ENCODE measurements around the gene FNDC3B. TPM values are rescaled to one million over a fixed set of nuclear protein-coding genes. Genes with fewer than 3 reads are reported as not detected.

Gene FNDC3B
- total and polyA plus RNA-seq, 2 donors (not counting 3 experiments of a cell fraction or from before 2014, with no cell fraction given) = 91.6 to 295 TPM

GRCh38 chr3:172159376-172159775 lies 120.0 kb downstream of the FNDC3B start:
- Histone ChIP-seq H4K20me1 (replicated peaks; ENCODE audit: control insufficient read depth, extremely low read depth, insufficient read depth, low read length) (peaks cover 4% of the 10 kb centered on the region), H3K27me3 (ENCODE audit: control insufficient read depth in 2 of 2, insufficient read depth in 2 of 2, low read length in 2 of 2) (no peaks in the 10 kb centered on the region), H3K4me3 (replicated peaks in 1 of 3; ENCODE audit: insufficient read depth in 1 of 3, low read depth in 1 of 3, low read length in 3 of 3) (no peak overlapping the region), H3K9me1 (replicated peaks; ENCODE audit: control insufficient read depth, extremely low read depth, insufficient read depth, low read length) (no peaks in the 10 kb centered on the region), H3K27ac (ENCODE audit: insufficient read depth, low read depth, low read length) (no peak overlapping the region), H3K36me3 (ENCODE audit: control insufficient read depth in 2 of 2, extremely low read depth in 1 of 2, insufficient read depth in 2 of 2, low read length in 2 of 2) (peaks cover 5% of the 10 kb centered on the region in 2 experiments), H3K79me2 (ENCODE audit: control insufficient read depth, insufficient read depth, low read length) (peaks cover 97% of the 10 kb centered on the region), H3K9me3 (replicated peaks; ENCODE audit: control insufficient read depth, insufficient read depth, low read length) (no peaks in the 10 kb centered on the region), H3K9ac (replicated peaks; ENCODE audit: extremely low read depth, insufficient read depth, low read length) (no peak overlapping the region), H3K4me1 (ENCODE audit: control insufficient read depth, extremely low read depth, insufficient read depth, low read length) (peaks cover 28% of the 10 kb centered on the region), H3K4me2 (ENCODE audit: insufficient read depth, low read length) (no peak overlapping the region), H2AFZ (ENCODE audit: low read depth, low read length) (no peak overlapping the region)
- DNase-seq (ENCODE audit: low read depth, low spot score) (no peak), FAIRE-seq (no peak)
- intact Hi-C loops (cut with micrococcal nuclease) (no loop called here), dilution Hi-C loops (cut with MboI; ENCODE audit: extremely low pct_ligation_motif_present, low sequenced_read_pairs) (no loop called here)
- no TSS peak for BruUV-seq (replicated peaks)
- POLR2A ChIA-PET = no interaction called here
- CTCF ChIA-PET = interaction anchor here (1.7 kb wide), 1 partner anchor 9 kb away, joined by 8 read pairs; no protein-coding TSS in a partner anchor
- no peak for TF ChIP-seq MYC (IDR thresholded peaks at IDR 0.05; ENCODE audit: low read depth, low read length)
- no peak for TF ChIP-seq MAX (IDR thresholded peaks at IDR 0.05; ENCODE audit: insufficient read depth, insufficient read length)
- TF ChIP-seq CTCF (IDR thresholded peaks at IDR 0.05; ENCODE audit: extremely low read depth in 1 of 2, insufficient read depth in 1 of 2, low read depth in 1 of 2, low read length in 2 of 2) = no peak
- TF ChIP-seq EZH2 (IDR thresholded peaks at IDR 0.05; ENCODE audit: borderline replicate concordance, low read depth, low read length, severe bottlenecking) = no peak
- no peak for TF ChIP-seq POLR2A (IDR thresholded peaks at IDR 0.05; ENCODE audit: low read depth, low read length)

GRCh38 chr3:172159962-172160538 lies 120.7 kb downstream of the FNDC3B start:
- POLR2A ChIA-PET = no interaction called here
- Histone ChIP-seq H3K4me1 (ENCODE audit: control insufficient read depth, extremely low read depth, insufficient read depth, low read length) (peaks cover 21% of the 10 kb centered on the region), H3K4me3 (replicated peaks in 1 of 3; ENCODE audit: insufficient read depth in 1 of 3, low read depth in 1 of 3, low read length in 3 of 3) (no peak overlapping the region), H3K79me2 (ENCODE audit: control insufficient read depth, insufficient read depth, low read length) (peaks cover 96% of the 10 kb centered on the region), H3K9me1 (replicated peaks; ENCODE audit: control insufficient read depth, extremely low read depth, insufficient read depth, low read length) (no peaks in the 10 kb centered on the region), H3K27ac (ENCODE audit: insufficient read depth, low read depth, low read length) (no peak overlapping the region), H3K4me2 (ENCODE audit: insufficient read depth, low read length) (no peak overlapping the region), H2AFZ (ENCODE audit: low read depth, low read length) (no peak overlapping the region), H3K9ac (replicated peaks; ENCODE audit: extremely low read depth, insufficient read depth, low read length) (no peak overlapping the region), H3K36me3 (ENCODE audit: control insufficient read depth in 2 of 2, extremely low read depth in 1 of 2, insufficient read depth in 2 of 2, low read length in 2 of 2) (peaks cover 3 to 5% of the 10 kb centered on the region in 2 experiments), H3K9me3 (replicated peaks; ENCODE audit: control insufficient read depth, insufficient read depth, low read length) (no peaks in the 10 kb centered on the region), H3K27me3 (ENCODE audit: control insufficient read depth in 2 of 2, insufficient read depth in 2 of 2, low read length in 2 of 2) (no peaks in the 10 kb centered on the region), H4K20me1 (replicated peaks; ENCODE audit: control insufficient read depth, extremely low read depth, insufficient read depth, low read length) (peaks cover 4% of the 10 kb centered on the region)
- DNase-seq (ENCODE audit: low read depth, low spot score) = no peak
- FAIRE-seq = no peak
- no TSS peak for BruUV-seq (replicated peaks)
- dilution Hi-C loops (cut with MboI; ENCODE audit: extremely low pct_ligation_motif_present, low sequenced_read_pairs) = no loop called here
- TF ChIP-seq CTCF (IDR thresholded peaks at IDR 0.05; ENCODE audit: extremely low read depth in 1 of 2, insufficient read depth in 1 of 2, low read depth in 1 of 2, low read length in 2 of 2) = no peak
- TF ChIP-seq POLR2AphosphoS5 (IDR thresholded peaks at IDR 0.05; ENCODE audit: insufficient read depth, low read depth, low read length) = no peak
- TF ChIP-seq GATA2 (IDR thresholded peaks at IDR 0.05; ENCODE audit: insufficient read depth, insufficient read length, low read depth, low read length) = no peak
- no peak for TF ChIP-seq JUN (IDR thresholded peaks at IDR 0.05; ENCODE audit: borderline replicate concordance, insufficient read depth, insufficient read length, low read depth)
- TF ChIP-seq EZH2 (IDR thresholded peaks at IDR 0.05; ENCODE audit: borderline replicate concordance, low read depth, low read length, severe bottlenecking) = no peak
- no peak for TF ChIP-seq POLR2A (IDR thresholded peaks at IDR 0.05; ENCODE audit: low read depth, low read length)
- TF ChIP-seq FOS (IDR thresholded peaks at IDR 0.05; ENCODE audit: borderline replicate concordance, insufficient read depth, low read length) = no peak
- no peak for TF ChIP-seq MYC (IDR thresholded peaks at IDR 0.05; ENCODE audit: low read depth, low read length)
- no peak for TF ChIP-seq MAX (IDR thresholded peaks at IDR 0.05; ENCODE audit: insufficient read depth, insufficient read length)
- CTCF ChIA-PET = interaction anchor here (0.6 to 1.7 kb wide), 2 partner anchors 9 to 21 kb away, joined by 3 to 8 read pairs; no protein-coding TSS in a partner anchor
- intact Hi-C loops (cut with micrococcal nuclease) = no loop called here
